ENCODE results near the gene TUBA4A. TPM values are rescaled to one million over a fixed set of nuclear protein-coding genes. Genes with fewer than 3 reads are reported as not detected.

The TUBA4A gene
- total and polyA plus RNA-seq, 9 of the 15 experiments (the other 6 are each of a cell fraction or from before 2014, with no cell fraction given), result 25.1 to 174 (median 42.4) TPM

DNA sequence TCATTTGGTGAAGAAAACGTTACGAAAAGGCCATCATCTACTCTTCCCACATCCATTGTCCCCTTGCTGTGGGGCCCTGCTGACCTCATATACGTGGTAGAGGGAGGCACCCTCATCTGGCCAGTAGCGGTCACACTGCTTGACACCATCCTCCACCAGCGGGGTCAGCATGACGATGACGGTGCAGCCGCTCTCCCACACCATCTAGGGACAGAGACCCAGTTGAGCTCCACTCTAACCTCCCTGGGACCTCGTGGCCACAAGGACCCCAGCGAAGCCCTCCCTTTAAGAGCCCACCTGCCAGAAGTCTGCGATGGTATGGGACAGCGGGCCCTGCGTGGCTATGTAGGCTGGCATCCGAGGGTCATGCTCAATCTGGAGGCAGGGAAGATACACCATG lies 42.4 kb upstream of the TUBA4A start:
- H4K20me1 ChIP-seq (replicated peaks; ENCODE audit: control insufficient read depth, insufficient read depth, low read length), result no peaks in the 10 kb centered on the region
- peaks cover 8 to 18% of the 10 kb centered on the region in 2 experiments for H3K27me3 ChIP-seq (ENCODE audit: control insufficient read depth in 2 of 2, insufficient read depth in 2 of 2, low read length in 2 of 2)
- FAIRE-seq (peak; percentile 94), DNase-seq (ENCODE audit: extremely low read depth in 1 of 4, low spot score in 3 of 4) (peak; percentile 48 to 71 (median 60)), ATAC-seq (peak; percentile 66)
- WGBS (ENCODE audit: insufficient coverage, low coverage, missing lambda C conversion rate), result 53% methylated on average over 11 of the region's 14 CpGs
- H3K4me2 ChIP-seq (ENCODE audit: insufficient read depth, low read length), result peak overlapping the region; percentile 72; the same call in 1 of the 2 replicates
- in situ Hi-C loops (cut with MboI) (no loop called here), intact Hi-C loops (cut with micrococcal nuclease) (loop anchor here (5.0 kb wide), 2 partner anchors 56 to 69 kb away; partner anchors contain the start of genes ANKZF1 and ATG9A)
- no TSS peak for BruUV-seq (replicated peaks)
- no peaks in the 10 kb centered on the region for H3K9me1 ChIP-seq (ENCODE audit: control insufficient read depth, insufficient read depth, low read length)
- H2AFZ ChIP-seq (ENCODE audit: low read depth, low read length), result peak overlapping the region; percentile 94
- no peak overlapping the region; the same call in 2 of the 3 replicates for H3K27ac ChIP-seq (ENCODE audit: extremely low read depth, low read depth, low read length)
- ChIA-PET CTCF (ENCODE audit: low intra/inter-chr PET ratio) (interaction anchor here (2.0 to 4.2 kb wide), 2 partner anchors 17 to 137 kb away, joined by 8 to 28 read pairs; partner anchors contain the start of gene DNAJB2), POLR2A (interaction anchor here (0.7 to 1.4 kb wide), 3 partner anchors 15 to 45 kb away, joined by 3 to 6 read pairs (median 3); no protein-coding TSS in a partner anchor)
- peak overlapping the region in 1 of 2 experiments; percentile 79; a peak in 3 of 4 replicates for H3K9ac ChIP-seq (ENCODE audit: insufficient read depth in 1 of 2, low read depth in 2 of 2, low read length in 2 of 2)
- no peaks in the 10 kb centered on the region for H3K9me3 ChIP-seq (replicated peaks; ENCODE audit: control insufficient read depth, insufficient read depth, low read depth, low read length)
- peaks cover 22 to 44% of the 10 kb centered on the region in 2 experiments; a peak in 4 of 5 replicates for H3K4me1 ChIP-seq (replicated peaks in 1 of 2; ENCODE audit: control insufficient read depth in 2 of 2, insufficient read depth in 2 of 2, low read length in 2 of 2)
- H3K79me2 ChIP-seq (ENCODE audit: control insufficient read depth, insufficient read depth, low read length), result no peaks in the 10 kb centered on the region
- no peak overlapping the region for H3K4me3 ChIP-seq
- no peaks in the 10 kb centered on the region for H3K36me3 ChIP-seq (ENCODE audit: control insufficient read depth, insufficient read depth, low read length)
- TF ChIP-seq, protein P1, sequence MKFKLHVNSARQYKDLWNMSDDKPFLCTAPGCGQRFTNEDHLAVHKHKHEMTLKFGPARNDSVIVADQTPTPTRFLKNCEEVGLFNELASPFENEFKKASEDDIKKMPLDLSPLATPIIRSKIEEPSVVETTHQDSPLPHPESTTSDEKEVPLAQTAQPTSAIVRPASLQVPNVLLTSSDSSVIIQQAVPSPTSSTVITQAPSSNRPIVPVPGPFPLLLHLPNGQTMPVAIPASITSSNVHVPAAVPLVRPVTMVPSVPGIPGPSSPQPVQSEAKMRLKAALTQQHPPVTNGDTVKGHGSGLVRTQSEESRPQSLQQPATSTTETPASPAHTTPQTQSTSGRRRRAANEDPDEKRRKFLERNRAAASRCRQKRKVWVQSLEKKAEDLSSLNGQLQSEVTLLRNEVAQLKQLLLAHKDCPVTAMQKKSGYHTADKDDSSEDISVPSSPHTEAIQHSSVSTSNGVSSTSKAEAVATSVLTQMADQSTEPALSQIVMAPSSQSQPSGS (CRISPR knock-in tag; IDR thresholded peaks at IDR 0.05), result no peak
- TF ChIP-seq CREM (IDR thresholded peaks at IDR 0.05; ENCODE audit: low read depth) (peak; percentile 79), JUND (IDR thresholded peaks at IDR 0.05; ENCODE audit: borderline replicate concordance, low read depth, low read length) (no peak), JUND (tag; IDR thresholded peaks at IDR 0.05; ENCODE audit: borderline replicate concordance, low read depth, low read length) (peak; percentile 38; the same call in 1 of the 3 replicates), PML (IDR thresholded peaks at IDR 0.05; ENCODE audit: low read length) (no peak), CEBPG (CRISPR knock-in tag; IDR thresholded peaks at IDR 0.05) (no peak), CEBPG (tag; conservative IDR thresholded peaks at IDR 0.05 in 1 of 2, IDR thresholded peaks at IDR 0.05 in 1 of 2) (no peak), TAF9B (IDR thresholded peaks at IDR 0.05; ENCODE audit: partially characterized antibody) (no peak), OTX1 (CRISPR knock-in tag; IDR thresholded peaks at IDR 0.05) (no peak), GATAD2A (IDR thresholded peaks at IDR 0.05) (no peak), MEIS2 (IDR thresholded peaks at IDR 0.05; ENCODE audit: partially characterized antibody) (no peak), KAT8 (IDR thresholded peaks at IDR 0.05; ENCODE audit: low read depth) (no peak), ZNF586 (CRISPR knock-in tag; conservative IDR thresholded peaks at IDR 0.05) (no peak), FOSL1 (tag; conservative IDR thresholded peaks at IDR 0.05) (no peak), E2F3 (CRISPR knock-in tag; IDR thresholded peaks at IDR 0.05) (no peak), ATF1 (CRISPR knock-in tag; IDR thresholded peaks at IDR 0.05) (no peak), ATF1 (tag; IDR thresholded peaks at IDR 0.05) (peak; percentile 57), ZNF696 (CRISPR knock-in tag; conservative IDR thresholded peaks at IDR 0.05) (no peak)
- TF ChIP-seq, protein P2, sequence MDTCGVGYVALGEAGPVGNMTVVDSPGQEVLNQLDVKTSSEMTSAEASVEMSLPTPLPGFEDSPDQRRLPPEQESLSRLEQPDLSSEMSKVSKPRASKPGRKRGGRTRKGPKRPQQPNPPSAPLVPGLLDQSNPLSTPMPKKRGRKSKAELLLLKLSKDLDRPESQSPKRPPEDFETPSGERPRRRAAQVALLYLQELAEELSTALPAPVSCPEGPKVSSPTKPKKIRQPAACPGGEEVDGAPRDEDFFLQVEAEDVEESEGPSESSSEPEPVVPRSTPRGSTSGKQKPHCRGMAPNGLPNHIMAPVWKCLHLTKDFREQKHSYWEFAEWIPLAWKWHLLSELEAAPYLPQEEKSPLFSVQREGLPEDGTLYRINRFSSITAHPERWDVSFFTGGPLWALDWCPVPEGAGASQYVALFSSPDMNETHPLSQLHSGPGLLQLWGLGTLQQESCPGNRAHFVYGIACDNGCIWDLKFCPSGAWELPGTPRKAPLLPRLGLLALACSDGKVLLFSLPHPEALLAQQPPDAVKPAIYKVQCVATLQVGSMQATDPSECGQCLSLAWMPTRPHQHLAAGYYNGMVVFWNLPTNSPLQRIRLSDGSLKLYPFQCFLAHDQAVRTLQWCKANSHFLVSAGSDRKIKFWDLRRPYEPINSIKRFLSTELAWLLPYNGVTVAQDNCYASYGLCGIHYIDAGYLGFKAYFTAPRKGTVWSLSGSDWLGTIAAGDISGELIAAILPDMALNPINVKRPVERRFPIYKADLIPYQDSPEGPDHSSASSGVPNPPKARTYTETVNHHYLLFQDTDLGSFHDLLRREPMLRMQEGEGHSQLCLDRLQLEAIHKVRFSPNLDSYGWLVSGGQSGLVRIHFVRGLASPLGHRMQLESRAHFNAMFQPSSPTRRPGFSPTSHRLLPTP (IDR thresholded peaks at IDR 0.05; ENCODE audit: borderline replicate concordance, extremely low read depth, insufficient read length), result no peak
- TF ChIP-seq, protein P3, sequence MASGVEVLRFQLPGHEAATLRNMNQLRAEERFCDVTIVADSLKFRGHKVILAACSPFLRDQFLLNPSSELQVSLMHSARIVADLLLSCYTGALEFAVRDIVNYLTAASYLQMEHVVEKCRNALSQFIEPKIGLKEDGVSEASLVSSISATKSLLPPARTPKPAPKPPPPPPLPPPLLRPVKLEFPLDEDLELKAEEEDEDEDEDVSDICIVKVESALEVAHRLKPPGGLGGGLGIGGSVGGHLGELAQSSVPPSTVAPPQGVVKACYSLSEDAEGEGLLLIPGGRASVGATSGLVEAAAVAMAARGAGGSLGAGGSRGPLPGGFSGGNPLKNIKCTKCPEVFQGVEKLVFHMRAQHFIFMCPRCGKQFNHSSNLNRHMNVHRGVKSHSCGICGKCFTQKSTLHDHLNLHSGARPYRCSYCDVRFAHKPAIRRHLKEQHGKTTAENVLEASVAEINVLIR (CRISPR knock-in tag; IDR thresholded peaks at IDR 0.05), result peak; percentile 33; the same call in 1 of the 2 replicates
